HCT116 (cell line): ENCODE measurements around the gene MOV10L1. TPM values are rescaled to one million over a fixed set of nuclear protein-coding genes. Genes with fewer than 3 reads are reported as not detected.

Source experiments
- ATAC-seq: fragments of 200-7000 bp; cut with Tn5 transposase; 2 replicates; pipeline ENCODE4 v1.9.1; 2020; ENCODE audit warnings: mild to moderate bottlenecking, moderate library complexity
- BruUV-seq: library from RNA; stranded (reverse); fragments of 400-500 nt; replicated peaks from 2 replicates; lab custom pipeline; 2021; lab: Mats Ljungman, UMichigan
- CTCF ChIA-PET: fragments of 300-600 bp; sonication (Branson Sonifier 250); formaldehyde crosslinking; loops from one replicate; lab custom pipeline; 2021; ENCODE audit warnings: antibody characterized with exemption; lab: Charles Lee
- POLR2A ChIA-PET: fragments of 300-600, 350-600 bp; sonication (Branson Sonifier 250); formaldehyde crosslinking; loops from one replicate; lab custom pipeline; 2021; ENCODE audit warnings: antibody characterized with exemption; lab: Charles Lee
- RAD21 ChIA-PET, 2 experiments: fragments of 300-600 bp; sonication (Branson Sonifier 250); formaldehyde crosslinking; loops; one replicate each; lab custom pipeline; 2023; ENCODE audit warnings: low total read pairs in 2 of 2; ENCODE audit not compliant: uncharacterized antibody in 2 of 2, unreplicated experiment in 2 of 2, low non-redundant PET in 1 of 2; lab: Charles Lee
- DNase-seq: peaks from one replicate; pipeline ENCODE4 v3.0.0-alpha.2; 2010; ENCODE audit warnings: low read depth, low spot score
- H2AFZ ChIP-seq: fragments of 200-600 bp; shearing (Covaris generic), sonication (generic); 2 replicates; pipeline ENCODE4 v1.6.1; 2017; ENCODE audit warnings: low read depth, mixed run types, mixed read lengths, antibody characterized with exemption, low read length; ENCODE audit not compliant: poor library complexity, severe bottlenecking
- H3K27ac ChIP-seq: 2 replicates; pipeline ENCODE4 v1.5.1; 2012; ENCODE audit warnings: low read depth, low read length
- H3K27me3 ChIP-seq: fragments of 200-600 bp; sonication (generic); 2 replicates; pipeline ENCODE4 v1.6.1; 2016; ENCODE audit warnings: mixed run types, low read length, mixed read lengths; ENCODE audit not compliant: insufficient read depth
- H3K36me3 ChIP-seq, 2 experiments: fragments of 200-500 bp in 1 of 2; fragments of 200-600 bp in 1 of 2; sonication (Bioruptor generic) in 1 of 2; sonication (generic) in 1 of 2; 2 replicates each; pipeline versions ENCODE4 v1.5.1 to v1.6.1; 2014 to 2016; ENCODE audit warnings: low read length in 2 of 2, inconsistent platforms in 1 of 2, mixed read lengths in 1 of 2, mixed run types in 1 of 2; ENCODE audit not compliant: insufficient read depth in 2 of 2, control insufficient read depth in 1 of 2
- H3K4me1 ChIP-seq, 2 experiments: fragments of 200-600 bp in 1 of 2; sonication (generic) in 1 of 2; 2 replicates each; pipeline versions ENCODE4 v1.5.1 to v1.6.1; 2012 to 2017; ENCODE audit warnings: low read length in 2 of 2, inconsistent platforms in 1 of 2, mild to moderate bottlenecking in 1 of 2, mixed read lengths in 1 of 2, mixed run types in 1 of 2, moderate library complexity in 1 of 2; ENCODE audit not compliant: insufficient read depth in 2 of 2, control insufficient read depth in 1 of 2
- H3K4me2 ChIP-seq: fragments of 200-600 bp; sonication (generic); 2 replicates; pipeline ENCODE4 v1.6.1; 2017; ENCODE audit warnings: mixed run types, low read length, mixed read lengths
- H3K4me3 ChIP-seq, 2 experiments: fragments of 200-600 bp in 1 of 2; sonication (generic) in 1 of 2; replicated peaks in 1 of 2; 2 replicates each; pipeline ENCODE4 v1.5.1; 2011 to 2016; ENCODE audit warnings: low read length in 2 of 2, control low read depth in 1 of 2, low read depth in 1 of 2, mild to moderate bottlenecking in 1 of 2, mixed read lengths in 1 of 2, mixed run types in 1 of 2
- H3K79me2 ChIP-seq: fragments of 200-600 bp; sonication (generic); 2 replicates; pipeline ENCODE4 v1.6.1; 2017; ENCODE audit warnings: mild to moderate bottlenecking, mixed run types, low read length, moderate library complexity, mixed read lengths; ENCODE audit not compliant: insufficient read depth
- H3K9ac ChIP-seq: fragments of 200-600 bp; sonication (generic); 2 replicates; pipeline ENCODE4 v1.6.1; 2016; ENCODE audit warnings: low read length, mixed read lengths
- H3K9me2 ChIP-seq: fragments of 200-600 bp; sonication (generic), shearing (Covaris generic); 2 replicates; pipeline ENCODE4 v1.6.1; 2017; ENCODE audit warnings: mixed run types, mild to moderate bottlenecking, moderate library complexity; ENCODE audit not compliant: insufficient read depth
- H3K9me3 ChIP-seq, 2 experiments: fragments of 200-500 bp in 1 of 2; fragments of 200-600 bp in 1 of 2; sonication (Bioruptor generic) in 1 of 2; sonication (generic) in 1 of 2; 2 replicates each; pipeline ENCODE4 v1.6.1; 2014 to 2017; ENCODE audit warnings: low read length in 2 of 2, mixed read lengths in 2 of 2, inconsistent platforms in 1 of 2, low read depth in 1 of 2, mild to moderate bottlenecking in 1 of 2, mixed run types in 1 of 2, moderate library complexity in 1 of 2; ENCODE audit not compliant: control insufficient read depth in 1 of 2, insufficient read depth in 1 of 2
- H4K20me1 ChIP-seq: fragments of 200-600 bp; sonication (generic), shearing (Covaris generic); 2 replicates; pipeline ENCODE4 v1.6.1; 2017; ENCODE audit warnings: mixed run types, mild to moderate bottlenecking, moderate library complexity; ENCODE audit not compliant: insufficient read depth
- ATF3 ChIP-seq: IDR thresholded peaks from 2 replicates; pipeline ENCODE4 v1.6.1; 2012
- CBX3 ChIP-seq: IDR thresholded peaks from 2 replicates; pipeline ENCODE4 v1.6.1; 2012; ENCODE audit warnings: low read depth
- CEBPB ChIP-seq: IDR thresholded peaks from 2 replicates; pipeline ENCODE4 v1.6.1; 2012; ENCODE audit warnings: low read depth
- CTCF ChIP-seq, 3 experiments: fragments of 200-600 bp in 1 of 3; sonication (generic) in 1 of 3; IDR thresholded peaks in 2 of 3; conservative IDR thresholded peaks in 1 of 3; 2 replicates each; pipeline ENCODE4 v1.5.1; 2012 to 2017; ENCODE audit warnings: low read depth in 2 of 3, low read length in 2 of 3, antibody characterized with exemption in 1 of 3, borderline replicate concordance in 1 of 3, control low read depth in 1 of 3, mild to moderate bottlenecking in 1 of 3, mixed read lengths in 1 of 3, mixed run types in 1 of 3, moderate library complexity in 1 of 3; ENCODE audit not compliant: insufficient read depth in 1 of 3
- EGR1 ChIP-seq: IDR thresholded peaks from 2 replicates; pipeline ENCODE4 v1.6.1; 2012; ENCODE audit warnings: low read depth
- ELF1 ChIP-seq: IDR thresholded peaks from 2 replicates; pipeline ENCODE4 v1.6.1; 2012; ENCODE audit warnings: low read depth, borderline replicate concordance
- FOSL1 ChIP-seq: IDR thresholded peaks from 2 replicates; pipeline ENCODE4 v1.6.1; 2012; ENCODE audit warnings: low read depth
- JUND ChIP-seq: IDR thresholded peaks from 2 replicates; pipeline ENCODE4 v1.6.1; 2012
- MAX ChIP-seq: IDR thresholded peaks from 2 replicates; pipeline ENCODE4 v1.6.1; 2012
- POLR2A ChIP-seq: IDR thresholded peaks from 2 replicates; pipeline ENCODE4 v1.7.0; 2011; ENCODE audit warnings: borderline replicate concordance; ENCODE audit not compliant: insufficient read depth, insufficient read length; ENCODE audit errors: extremely low read depth
- POLR2AphosphoS5 ChIP-seq: IDR thresholded peaks from 2 replicates; pipeline ENCODE4 v1.6.1; 2011; ENCODE audit warnings: mild to moderate bottlenecking, low read depth, low read length, moderate library complexity
- SP1 ChIP-seq: IDR thresholded peaks from 2 replicates; pipeline ENCODE4 v1.6.1; 2012; ENCODE audit warnings: low read depth
- TCF7L2 ChIP-seq: IDR thresholded peaks from 2 replicates; pipeline ENCODE4 v1.7.0; 2011; ENCODE audit warnings: borderline replicate concordance, inconsistent platforms; ENCODE audit not compliant: insufficient read depth, insufficient read length; ENCODE audit errors: extremely low read depth
- ZBTB33 ChIP-seq: IDR thresholded peaks from 2 replicates; pipeline ENCODE4 v1.6.1; 2011; ENCODE audit warnings: mild to moderate bottlenecking, low read length, moderate library complexity; ENCODE audit not compliant: insufficient replicate concordance; ENCODE audit errors: extremely low read depth
- ZFX ChIP-seq: fragments of 450-650 bp; IDR thresholded peaks from 2 replicates; pipeline ENCODE4 v1.6.1; 2017
- ZNF274 ChIP-seq: fragments of 200-500 bp; sonication (Bioruptor generic); IDR thresholded peaks from 2 replicates; pipeline ENCODE4 v1.6.1; 2014; ENCODE audit warnings: mild to moderate bottlenecking, low read depth, low read length, inconsistent platforms
- intact Hi-C: fragments of 100-400 bp; cut with micrococcal nuclease; formaldehyde crosslinking; loops from 2 replicates; pipeline ENCODE4 v1.10.0; 2022
- total RNA-seq: library from RNA; stranded (reverse); gene quantifications from one replicate; pipeline ENCODE4 v1.2.1, GENCODE V29; 2021; ENCODE audit not compliant: unreplicated experiment

Gene MOV10L1
- total RNA-seq, 1 experiment from 2014 or later = not detected

GRCh38 chr22:50118557-50119168, 28.9 kb downstream of the MOV10L1 start:
- H3K27ac ChIP-seq = no peak overlapping the region
- no peaks in the 10 kb centered on the region for H3K36me3 ChIP-seq
- no TSS peak for BruUV-seq
- intact Hi-C loops = no loop called here
- no peaks in the 10 kb centered on the region for H3K27me3 ChIP-seq
- no peak overlapping the region for H2AFZ ChIP-seq
- CTCF ChIA-PET = no interaction called here
- no peak overlapping the region for H3K9ac ChIP-seq
- peaks cover 2 to 7% of the 10 kb centered on the region in 2 experiments; a peak in 1 of 4 replicates for H3K4me1 ChIP-seq
- H3K9me3 ChIP-seq = peaks cover 4 to 8% of the 10 kb centered on the region in 2 experiments; a peak in 2 of 4 replicates
- peak; percentile 72 for TF ChIP-seq TCF7L2
- no peak for TF ChIP-seq POLR2AphosphoS5
- TF ChIP-seq, all 23 proteins: peak for 1
- H4K20me1 ChIP-seq = no peaks in the 10 kb centered on the region
- no peaks in the 10 kb centered on the region for H3K79me2 ChIP-seq
- H3K4me3 ChIP-seq = no peak overlapping the region
- POLR2A ChIA-PET = no interaction called here
- H3K9me2 ChIP-seq = no peaks in the 10 kb centered on the region
- H3K4me2 ChIP-seq = no peak overlapping the region
- RAD21 ChIA-PET = no interaction called here
- DNase-seq (no peak), ATAC-seq (no peak)

- Histone ChIP-seq H2AFZ (no peak overlapping the region), H3K9me2 (no peaks in the 10 kb centered on the region), H3K27ac (no peak overlapping the region), H3K9me3 (peaks cover 4 to 8% of the 10 kb centered on the region in 2 experiments; a peak in 3 of 4 replicates), H4K20me1 (no peaks in the 10 kb centered on the region), H3K9ac (no peak overlapping the region), H3K4me1 (peaks cover 2 to 7% of the 10 kb centered on the region in 2 experiments; a peak in 1 of 4 replicates), H3K79me2 (no peaks in the 10 kb centered on the region), H3K36me3 (no peaks in the 10 kb centered on the region), H3K4me2 (no peak overlapping the region), H3K27me3 (no peaks in the 10 kb centered on the region), H3K4me3 (no peak overlapping the region)
- ChIA-PET POLR2A (no interaction called here), CTCF (no interaction called here), RAD21 (no interaction called here)
- intact Hi-C loops = no loop called here
- no peak for ATAC-seq
- DNase-seq = no peak
- no TSS peak for BruUV-seq
- TF ChIP-seq FOSL1 (no peak), EGR1 (no peak), ZBTB33 (no peak), CBX3 (no peak), TCF7L2 (no peak), ELF1 (no peak), ATF3 (no peak), ZNF274 (no peak), CTCF (IDR thresholded peaks at IDR 0.05 in 2 of 3, conservative IDR thresholded peaks at IDR 0.05 in 1 of 3; ENCODE audit: borderline replicate concordance in 1 of 3, insufficient read depth in 1 of 3, low read depth in 2 of 3, low read length in 2 of 3) (no peak), JUND (no peak), POLR2A (no peak), MAX (no peak), ZFX (no peak), CEBPB (no peak), SP1 (no peak)
Measured at GRCh38 chr22:50119169-50119767, 29.5 kb downstream of the MOV10L1 start.
